HepG2 (cell line): ENCODE measurements around the gene SALL4. TPM values are rescaled to one million over a fixed set of nuclear protein-coding genes. Genes with fewer than 3 reads are reported as not detected.

Source experiments
- AHR ChIP-seq: IDR thresholded peaks from 2 replicates; pipeline ENCODE4 v1.6.1; 2018; ENCODE audit warnings: missing genetic modification reagents, missing compliant biosample characterization
- AKAP8 ChIP-seq: sonication (generic); formaldehyde crosslinking; IDR thresholded peaks from 2 replicates; pipeline ENCODE4 v1.5.1; 2020; ENCODE audit warnings: mild to moderate bottlenecking, missing genetic modification reagents
- BHLHE40 ChIP-seq: IDR thresholded peaks from 2 replicates; pipeline ENCODE4 v1.6.1; 2011; ENCODE audit warnings: low read length, improper control_type of control experiment
- CBFB ChIP-seq: sonication (generic); formaldehyde crosslinking; IDR thresholded peaks from 2 replicates; pipeline ENCODE4 v1.4.0; 2020; ENCODE audit warnings: missing genetic modification reagents
- DMAP1 ChIP-seq: IDR thresholded peaks from 2 replicates; pipeline ENCODE4 v1.6.1; 2016
- ELF1 ChIP-seq: sonication (generic); formaldehyde crosslinking; IDR thresholded peaks from 2 replicates; pipeline ENCODE4 v1.4.0; 2020; ENCODE audit warnings: missing genetic modification reagents
- HMG20B ChIP-seq: conservative IDR thresholded peaks from 2 replicates; pipeline ENCODE4 v1.6.1; 2016; ENCODE audit warnings: missing genetic modification reagents, missing compliant biosample characterization
- HNRNPLL ChIP-seq: fragments of 200-400 bp; formaldehyde crosslinking; IDR thresholded peaks from 2 replicates; pipeline ENCODE4 v1.6.1; 2017; ENCODE audit warnings: mild to moderate bottlenecking, low read depth, low read length; ENCODE audit not compliant: poor library complexity, severe bottlenecking
- ISL2 ChIP-seq: sonication (generic); formaldehyde crosslinking; IDR thresholded peaks from 2 replicates; pipeline ENCODE4 v1.5.0; 2020; ENCODE audit warnings: missing genetic modification reagents
- KLF6 ChIP-seq: IDR thresholded peaks from 2 replicates; pipeline ENCODE4 v1.8.0; 2016; ENCODE audit warnings: missing biosample characterization, missing genetic modification reagents
- MXD3 ChIP-seq: IDR thresholded peaks from 2 replicates; pipeline ENCODE4 v1.6.1; 2016; ENCODE audit warnings: mild to moderate bottlenecking, missing biosample characterization, missing genetic modification reagents
- MYC ChIP-seq: sonication (generic); formaldehyde crosslinking; IDR thresholded peaks from 2 replicates; pipeline ENCODE4 v1.9.0; 2021; ENCODE audit warnings: missing genetic modification reagents, borderline replicate concordance
- NFE2L1 ChIP-seq: sonication (generic); formaldehyde crosslinking; IDR thresholded peaks from 2 replicates; pipeline ENCODE4 v1.4.0; 2020; ENCODE audit warnings: missing genetic modification reagents, mild to moderate bottlenecking, borderline replicate concordance
- NFKBIZ ChIP-seq: IDR thresholded peaks from 2 replicates; pipeline ENCODE4 v1.6.1; 2018; ENCODE audit warnings: missing genetic modification reagents, missing compliant biosample characterization
- PHF21A ChIP-seq: sonication (generic); formaldehyde crosslinking; IDR thresholded peaks from 2 replicates; pipeline ENCODE4 v1.5.0; 2020; ENCODE audit warnings: mild to moderate bottlenecking, missing genetic modification reagents
- POLR2AphosphoS2 ChIP-seq: IDR thresholded peaks from 2 replicates; pipeline ENCODE4 v1.6.1; 2011; ENCODE audit warnings: low read depth, low read length, improper control_type of control experiment
- PRDM10 ChIP-seq: sonication (generic); formaldehyde crosslinking; IDR thresholded peaks from 2 replicates; pipeline ENCODE4 v1.4.0; 2020; ENCODE audit warnings: low read depth, missing genetic modification reagents
- RBFOX2 ChIP-seq: fragments of 200-400 bp; formaldehyde crosslinking; IDR thresholded peaks from 2 replicates; pipeline ENCODE4 v1.6.1; 2017; ENCODE audit warnings: low read depth, mild to moderate bottlenecking, low read length
- RNF2 ChIP-seq: fragments of 450-650 bp; conservative IDR thresholded peaks from 2 replicates; pipeline ENCODE4 v1.6.1; 2016; ENCODE audit warnings: low read depth
- STAT5B ChIP-seq: sonication (generic); formaldehyde crosslinking; IDR thresholded peaks from 2 replicates; pipeline ENCODE4 v1.4.0; 2020; ENCODE audit warnings: missing genetic modification reagents
- ZBTB37 ChIP-seq: sonication (generic); formaldehyde crosslinking; IDR thresholded peaks from 2 replicates; pipeline ENCODE4 v1.4.0; 2020; ENCODE audit warnings: mild to moderate bottlenecking, missing genetic modification reagents
- ZKSCAN1 ChIP-seq: fragments of 150-350 bp; IDR thresholded peaks from 2 replicates; pipeline ENCODE4 v1.6.1; 2014; ENCODE audit warnings: low read length
- ZNF546 ChIP-seq: sonication (generic); formaldehyde crosslinking; conservative IDR thresholded peaks from 2 replicates; pipeline ENCODE4 v1.8.1; 2023; ENCODE audit warnings: mild to moderate bottlenecking, missing genetic modification reagents
- ZNF605 ChIP-seq: sonication (generic); formaldehyde crosslinking; IDR thresholded peaks from 2 replicates; pipeline ENCODE4 v1.8.0; 2022; ENCODE audit warnings: mild to moderate bottlenecking, missing genetic modification reagents
- ZNF607 ChIP-seq: sonication (generic); formaldehyde crosslinking; IDR thresholded peaks from 2 replicates; pipeline ENCODE4 v1.5.1; 2020; ENCODE audit warnings: missing genetic modification reagents, mild to moderate bottlenecking, borderline replicate concordance
- ZNF616 ChIP-seq: sonication (generic); formaldehyde crosslinking; IDR thresholded peaks from 2 replicates; pipeline ENCODE4 v1.5.0; 2020; ENCODE audit warnings: low read depth, mild to moderate bottlenecking, missing genetic modification reagents
- ZNF792 ChIP-seq: IDR thresholded peaks from 2 replicates; pipeline ENCODE4 v1.6.1; 2016
- ZSCAN29 ChIP-seq: sonication (generic); formaldehyde crosslinking; conservative IDR thresholded peaks from 2 replicates; pipeline ENCODE4 v1.4.0; 2020; ENCODE audit warnings: mild to moderate bottlenecking, missing genetic modification reagents
- polyA plus RNA-seq, 8 experiments: library from polyadenylated mRNA; depleted of rRNA in 3 of 8; stranded (reverse) in 7 of 8; unstranded in 1 of 8; fragments of >200 nt; fragmentation: Illumina TruSeq in 4 of 8; extraction: Trizol in 4 of 8; gene quantifications; 2 replicates each; pipeline versions ENCODE4 v1.2.1 to v1.2.3, GENCODE V29; 2011 to 2016; ENCODE audit warnings: low read depth in 4 of 8, missing spikeins in 1 of 8, mixed read lengths in 1 of 8; ENCODE audit not compliant: insufficient read depth in 1 of 8
- total RNA-seq, 5 experiments: library from RNA; depleted of rRNA; stranded (reverse); fragments of >200 nt; fragmentation: Illumina TruSeq; extraction: Trizol; gene quantifications; 2 replicates each; pipeline ENCODE4 v1.2.3, GENCODE V29; 2016; ENCODE audit warnings: low read depth in 1 of 5

The SALL4 gene
- total and polyA plus RNA-seq, 2 of the 13 experiments (the other 11 are each of a cell fraction or from before 2014, with no cell fraction given), result 0.33 to 1.8 TPM

- no peak for TF ChIP-seq KLF6 (CRISPR knock-in tag)
- TF ChIP-seq RNF2, result peak; percentile 64
- no peak; the same call in none of the 2 replicates for TF ChIP-seq AHR (CRISPR knock-in tag)
- TF ChIP-seq DMAP1, result peak; percentile 59; the same call in 1 of the 2 replicates
- no peak for TF ChIP-seq HNRNPLL
- peak; percentile 79; the same call in 1 of the 2 replicates for TF ChIP-seq NFKBIZ (CRISPR knock-in tag)
- no peak for TF ChIP-seq ZNF546 (CRISPR knock-in tag)
- TF ChIP-seq NFE2L1 (CRISPR knock-in tag), result no peak
- TF ChIP-seq ZBTB37 (CRISPR knock-in tag), result no peak
- TF ChIP-seq BHLHE40, result peak; percentile 93
- peak; percentile 54; the same call in 1 of the 2 replicates for TF ChIP-seq ZNF616 (CRISPR knock-in tag)
- peak; percentile 88; the same call in 1 of the 2 replicates for TF ChIP-seq ZNF607 (CRISPR knock-in tag)
- peak; percentile 61; the same call in 1 of the 2 replicates for TF ChIP-seq MXD3 (CRISPR knock-in tag)
- TF ChIP-seq PRDM10, result peak; percentile 88
- peak; percentile 37; the same call in 1 of the 2 replicates for TF ChIP-seq PHF21A (CRISPR knock-in tag)
- no peak for TF ChIP-seq RBFOX2
- no peak for TF ChIP-seq ZSCAN29 (CRISPR knock-in tag)
- TF ChIP-seq STAT5B, result no peak
- no peak for TF ChIP-seq AKAP8 (CRISPR knock-in tag)
- TF ChIP-seq HMG20B (CRISPR knock-in tag), result 0 out of 2 replicates have a peak, but pooled peaks have one; percentile 39
- 0 out of 2 replicates have a peak, but pooled peaks have one; percentile 12 for TF ChIP-seq ELF1 (CRISPR knock-in tag)
- TF ChIP-seq MYC, result peak; percentile 85; the same call in 1 of the 2 replicates
- TF ChIP-seq POLR2AphosphoS2, result no peak
- TF ChIP-seq ISL2 (CRISPR knock-in tag), result peak; percentile 44; the same call in 1 of the 2 replicates
- 0 out of 2 replicates have a peak, but pooled peaks have one; percentile 51 for TF ChIP-seq ZKSCAN1
- TF ChIP-seq CBFB (CRISPR knock-in tag), result no peak
- peak; percentile 89 for TF ChIP-seq ZNF605 (CRISPR knock-in tag)
- peak; percentile 92; the same call in 1 of the 2 replicates for TF ChIP-seq ZNF792 (CRISPR knock-in tag)
These were observed 52.1 kb downstream of the SALL4 start (continued) for GRCh38 chr20:51750037-51750769.
